Endodermal cell (in vitro differentiated cells): ENCODE results near the gene EBP. TPM values are rescaled to one million over a fixed set of nuclear protein-coding genes. Genes with fewer than 3 reads are reported as not detected.

Experiments used
- DNase-seq: peaks from one replicate; pipeline ENCODE4 v3.0.0-alpha.2; 2017
- H3K27ac ChIP-seq: 2 replicates; pipeline ENCODE4 v1.5.1; 2013; ENCODE audit warnings: mild to moderate bottlenecking, low read depth, low read length, moderate library complexity
- H3K27me3 ChIP-seq: 2 replicates; pipeline ENCODE4 v1.6.1; 2013; ENCODE audit warnings: mild to moderate bottlenecking, low read length, moderate library complexity; ENCODE audit not compliant: insufficient read depth, control insufficient read depth, poor library complexity, severe bottlenecking
- H3K36me3 ChIP-seq: 2 replicates; pipeline ENCODE4 v1.7.0; 2013; ENCODE audit warnings: mild to moderate bottlenecking, low read length, moderate library complexity; ENCODE audit not compliant: control insufficient read depth, insufficient read depth
- H3K4me1 ChIP-seq: one replicate; pipeline ENCODE4 v1.7.0; 2013; ENCODE audit warnings: low read length; ENCODE audit not compliant: control insufficient read depth, insufficient read depth
- H3K4me3 ChIP-seq: 2 replicates; pipeline ENCODE4 v1.5.1; 2013; ENCODE audit warnings: mild to moderate bottlenecking, low read length, moderate library complexity
- H3K9ac ChIP-seq: 2 replicates; pipeline ENCODE4 v1.6.1; 2013; ENCODE audit warnings: mild to moderate bottlenecking, low read length, moderate library complexity; ENCODE audit not compliant: poor library complexity, severe bottlenecking; ENCODE audit errors: extremely low read depth
- H3K9me3 ChIP-seq: 2 replicates; pipeline ENCODE4 v1.6.1; 2013; ENCODE audit warnings: mild to moderate bottlenecking, low read length, moderate library complexity; ENCODE audit not compliant: control insufficient read depth
- H3K27ac Mint-ChIP-seq: 2 replicates; pipeline ENCODE4 v1.8.0; 2020; ENCODE audit warnings: mixed read lengths
- H3K27me3 Mint-ChIP-seq: 2 replicates; pipeline ENCODE4 v1.8.0; 2021; ENCODE audit warnings: mild to moderate bottlenecking, mixed read lengths; ENCODE audit not compliant: insufficient read depth
- H3K36me3 Mint-ChIP-seq: 2 replicates; pipeline ENCODE4 v1.8.0; 2020; ENCODE audit warnings: low read depth, mixed read lengths
- H3K4me1 Mint-ChIP-seq: 2 replicates; pipeline ENCODE4 v1.8.0; 2020; ENCODE audit warnings: mixed read lengths
- H3K4me3 Mint-ChIP-seq: 2 replicates; pipeline ENCODE4 v1.8.0; 2020; ENCODE audit warnings: mild to moderate bottlenecking, moderate library complexity, mixed read lengths
- H3K9me3 Mint-ChIP-seq: 2 replicates; pipeline ENCODE4 v1.8.0; 2020; ENCODE audit warnings: mild to moderate bottlenecking, mixed read lengths
- WGBS, 2 experiments: methylation state at CpG; one replicate each; pipeline versions ENCODE4 v1.1.5 to v1.1.7; 2013; ENCODE audit warnings: missing lambda C conversion rate in 2 of 2, mixed read lengths in 1 of 2; ENCODE audit not compliant: insufficient coverage in 1 of 2, insufficient read length in 1 of 2; 5-methylcytosine and 5-hydroxymethylcytosine counted together
- total RNA-seq, 2 donors: library from RNA; stranded (reverse); fragmentation: NEBNext Ultra II Directional in 1 of 2; extraction: Animal tissue kit (Norgen Biotek cat#: 25700) in 1 of 2; gene quantifications; 2 replicates in 1 of 2; 3 replicates in 1 of 2; pipeline ENCODE4 v1.2.1, GENCODE V29; 2021
- TF ChIP-seq, protein P1 (sequence below): fragments of 200-600 bp; sonication (generic); conservative IDR thresholded peaks from 2 replicates; pipeline ENCODE4 v1.5.0; 2021; ENCODE audit warnings: antibody characterized with exemption, mild to moderate bottlenecking

EBP gene
- total RNA-seq, 2 donors from 2014 or later = 105 to 119 TPM

GRCh38 chrX:48533165-48533564 lies 11.6 kb downstream of the EBP start:
- Mint-ChIP-seq H3K9me3 (peaks cover 64% of the 10 kb centered on the region), H3K4me1 (no peaks in the 10 kb centered on the region), H3K27me3 (no peaks in the 10 kb centered on the region), H3K4me3 (no peak overlapping the region), H3K27ac (no peak overlapping the region), H3K36me3 (peaks cover 11% of the 10 kb centered on the region)
- no peaks in the 10 kb centered on the region for H3K4me1 ChIP-seq
- H3K27me3 ChIP-seq = no peaks in the 10 kb centered on the region
- no peaks in the 10 kb centered on the region for H3K9me3 ChIP-seq
- no peak overlapping the region for H3K4me3 ChIP-seq
- no peak for DNase-seq
- TF ChIP-seq, protein P1, sequence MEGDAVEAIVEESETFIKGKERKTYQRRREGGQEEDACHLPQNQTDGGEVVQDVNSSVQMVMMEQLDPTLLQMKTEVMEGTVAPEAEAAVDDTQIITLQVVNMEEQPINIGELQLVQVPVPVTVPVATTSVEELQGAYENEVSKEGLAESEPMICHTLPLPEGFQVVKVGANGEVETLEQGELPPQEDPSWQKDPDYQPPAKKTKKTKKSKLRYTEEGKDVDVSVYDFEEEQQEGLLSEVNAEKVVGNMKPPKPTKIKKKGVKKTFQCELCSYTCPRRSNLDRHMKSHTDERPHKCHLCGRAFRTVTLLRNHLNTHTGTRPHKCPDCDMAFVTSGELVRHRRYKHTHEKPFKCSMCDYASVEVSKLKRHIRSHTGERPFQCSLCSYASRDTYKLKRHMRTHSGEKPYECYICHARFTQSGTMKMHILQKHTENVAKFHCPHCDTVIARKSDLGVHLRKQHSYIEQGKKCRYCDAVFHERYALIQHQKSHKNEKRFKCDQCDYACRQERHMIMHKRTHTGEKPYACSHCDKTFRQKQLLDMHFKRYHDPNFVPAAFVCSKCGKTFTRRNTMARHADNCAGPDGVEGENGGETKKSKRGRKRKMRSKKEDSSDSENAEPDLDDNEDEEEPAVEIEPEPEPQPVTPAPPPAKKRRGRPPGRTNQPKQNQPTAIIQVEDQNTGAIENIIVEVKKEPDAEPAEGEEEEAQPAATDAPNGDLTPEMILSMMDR = no peak
- H3K27ac ChIP-seq = no peak overlapping the region
- peaks cover 6% of the 10 kb centered on the region for H3K36me3 ChIP-seq
- no peak overlapping the region for H3K9ac ChIP-seq
- 98% methylated on average over 2 of the region's 3 CpGs; no CpG with 5 or more reads in 1 of the 2 experiments for WGBS, 2 experiments

DNA sequence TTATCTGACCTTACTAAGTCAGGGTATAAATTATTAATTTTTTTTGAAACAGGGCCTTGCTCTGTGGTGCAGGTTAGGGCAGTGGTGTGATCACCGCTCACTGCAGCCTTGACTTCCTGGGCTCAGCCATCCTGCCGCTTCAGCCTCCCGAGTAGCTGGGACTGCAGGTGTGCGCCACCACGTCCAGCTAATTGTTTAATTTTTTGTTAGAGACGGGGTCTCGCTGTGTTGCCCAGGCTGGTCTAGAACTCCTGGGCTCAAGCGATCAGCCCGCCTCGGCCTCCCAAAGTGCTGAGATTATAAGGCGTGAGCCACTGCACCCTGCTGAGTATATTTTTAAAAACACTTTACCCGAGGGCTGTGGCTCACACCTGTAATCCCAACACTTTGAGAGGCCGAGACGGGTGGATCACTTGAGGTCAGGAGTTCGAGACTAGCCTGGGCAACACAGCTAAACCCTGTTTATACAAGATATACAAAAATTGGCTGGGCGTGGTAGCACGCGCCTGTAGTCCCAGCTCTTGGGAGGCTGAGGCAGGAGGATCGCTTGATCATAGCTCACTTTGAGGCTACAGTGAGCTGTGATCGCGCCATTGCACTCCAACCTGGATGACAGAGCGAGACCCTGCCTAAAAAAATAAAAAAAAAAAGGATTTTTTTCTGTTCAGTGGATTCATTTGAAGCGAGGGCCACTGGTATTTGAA lies 17.2 kb downstream of the EBP start:
- Mint-ChIP-seq H3K36me3 (peaks cover 11% of the 10 kb centered on the region), H3K9me3 (peaks cover 71% of the 10 kb centered on the region), H3K4me1 (peaks cover 5% of the 10 kb centered on the region), H3K27me3 (no peaks in the 10 kb centered on the region), H3K4me3 (peak overlapping the region; percentile 79), H3K27ac (peak overlapping the region; percentile 94)
- Histone ChIP-seq H3K4me3 (no peak overlapping the region), H3K27ac (peak overlapping the region; percentile 38), H3K9me3 (no peaks in the 10 kb centered on the region), H3K36me3 (no peaks in the 10 kb centered on the region), H3K27me3 (no peaks in the 10 kb centered on the region), H3K9ac (no peak overlapping the region), H3K4me1 (no peaks in the 10 kb centered on the region)
- TF ChIP-seq, protein P1 = no peak
- WGBS, 2 experiments = 92 to 94% methylated on average over 7 to 23 of the region's 23 CpGs
- no peak for DNase-seq

DNA sequence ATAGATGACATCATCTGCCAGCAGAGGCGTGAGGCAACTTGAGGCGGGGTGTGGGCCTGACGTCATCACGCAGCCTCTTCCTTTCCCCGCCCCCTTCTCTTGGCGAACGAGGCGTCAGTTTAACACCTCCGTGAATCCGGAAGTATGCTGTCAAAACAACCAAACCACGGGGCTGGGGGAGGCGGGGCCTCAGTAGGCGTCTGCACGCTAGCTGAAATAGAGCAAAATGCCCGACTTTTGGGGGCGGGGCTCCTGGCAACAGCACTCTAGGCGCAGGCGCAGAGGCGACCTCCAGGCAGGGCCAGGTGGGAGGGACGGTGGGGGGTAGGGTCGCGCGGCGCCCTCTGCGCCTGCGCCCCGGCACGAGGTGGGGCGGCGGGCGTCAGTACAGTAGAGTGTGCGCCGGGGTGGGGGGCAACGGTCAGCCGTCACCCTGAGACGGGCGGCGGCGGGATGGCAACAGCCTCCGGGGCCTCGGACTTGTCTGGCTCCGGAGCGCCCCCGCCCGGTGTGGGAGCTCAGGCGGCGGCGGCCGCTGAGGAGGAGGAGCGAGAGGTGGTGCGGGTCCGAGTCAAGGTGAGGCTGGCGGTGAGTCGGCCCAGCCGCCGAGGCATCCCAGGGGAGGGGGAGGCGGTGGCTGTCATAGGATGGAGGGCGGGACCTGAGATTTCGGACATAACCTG lies 17.9 kb downstream of the EBP start, which contains the start of gene TBC1D25:
Gene TBC1D25 (plus strand): TSS at position 370 of the 683 bp plus-strand sequence. CDS start 84 bp downstream, at position 454.
- Mint-ChIP-seq H3K4me3 (peak within 1 kb of the TSS; percentile 79), H3K4me1 (peaks cover 5% of the 10 kb centered on the region), H3K27me3 (no peaks in the 10 kb centered on the region), H3K9me3 (peaks cover 68% of the 10 kb centered on the region), H3K27ac (peak within 1 kb of the TSS; percentile 94), H3K36me3 (peaks cover 12% of the 10 kb centered on the region)
- no peaks in the 10 kb centered on the region for H3K9me3 ChIP-seq
- no peaks in the 10 kb centered on the region for H3K4me1 ChIP-seq
- no peaks in the 10 kb centered on the region for H3K36me3 ChIP-seq
- peak within 1 kb of the TSS; percentile 34 for H3K9ac ChIP-seq
- H3K27ac ChIP-seq = peak within 1 kb of the TSS; percentile 38
- DNase-seq = peak; percentile 97
- TF ChIP-seq, protein P1 = peak; percentile 65
- H3K27me3 ChIP-seq = no peaks in the 10 kb centered on the region
- 0 to 15% methylated on average over 5 to 46 of the region's 59 CpGs for WGBS, 2 experiments
- peak within 1 kb of the TSS; percentile 79 for H3K4me3 ChIP-seq
